ENCODE data around the gene CFAP58.

CFAP58 gene

DNA sequence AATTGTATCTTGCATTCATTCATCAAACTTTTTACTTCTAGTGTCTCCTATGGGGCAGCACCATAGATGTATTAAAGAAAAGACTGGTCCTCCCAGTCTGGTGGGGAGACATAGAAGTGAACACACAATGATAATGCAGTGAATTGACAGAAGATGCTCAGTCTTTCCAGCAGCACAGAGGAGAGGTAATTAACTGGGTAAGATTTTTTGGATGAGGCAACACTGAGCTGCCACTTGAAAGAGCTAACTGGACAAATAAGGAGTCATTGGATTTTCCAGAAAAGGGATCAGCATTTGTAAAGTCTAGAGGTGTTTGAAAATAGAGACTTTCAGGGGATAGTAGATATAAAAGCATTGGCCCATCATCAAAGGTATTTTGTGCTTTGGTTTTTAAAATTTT lies 8.1 kb upstream of the CFAP58 start:
- TF ChIP-seq, protein P1, sequence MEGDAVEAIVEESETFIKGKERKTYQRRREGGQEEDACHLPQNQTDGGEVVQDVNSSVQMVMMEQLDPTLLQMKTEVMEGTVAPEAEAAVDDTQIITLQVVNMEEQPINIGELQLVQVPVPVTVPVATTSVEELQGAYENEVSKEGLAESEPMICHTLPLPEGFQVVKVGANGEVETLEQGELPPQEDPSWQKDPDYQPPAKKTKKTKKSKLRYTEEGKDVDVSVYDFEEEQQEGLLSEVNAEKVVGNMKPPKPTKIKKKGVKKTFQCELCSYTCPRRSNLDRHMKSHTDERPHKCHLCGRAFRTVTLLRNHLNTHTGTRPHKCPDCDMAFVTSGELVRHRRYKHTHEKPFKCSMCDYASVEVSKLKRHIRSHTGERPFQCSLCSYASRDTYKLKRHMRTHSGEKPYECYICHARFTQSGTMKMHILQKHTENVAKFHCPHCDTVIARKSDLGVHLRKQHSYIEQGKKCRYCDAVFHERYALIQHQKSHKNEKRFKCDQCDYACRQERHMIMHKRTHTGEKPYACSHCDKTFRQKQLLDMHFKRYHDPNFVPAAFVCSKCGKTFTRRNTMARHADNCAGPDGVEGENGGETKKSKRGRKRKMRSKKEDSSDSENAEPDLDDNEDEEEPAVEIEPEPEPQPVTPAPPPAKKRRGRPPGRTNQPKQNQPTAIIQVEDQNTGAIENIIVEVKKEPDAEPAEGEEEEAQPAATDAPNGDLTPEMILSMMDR (IDR thresholded peaks at IDR 0.05), result no peak
- TF ChIP-seq ZFX (IDR thresholded peaks at IDR 0.05; ENCODE audit: borderline replicate concordance), result no peak
- no peak overlapping the region for H3K27ac ChIP-seq

DNA sequence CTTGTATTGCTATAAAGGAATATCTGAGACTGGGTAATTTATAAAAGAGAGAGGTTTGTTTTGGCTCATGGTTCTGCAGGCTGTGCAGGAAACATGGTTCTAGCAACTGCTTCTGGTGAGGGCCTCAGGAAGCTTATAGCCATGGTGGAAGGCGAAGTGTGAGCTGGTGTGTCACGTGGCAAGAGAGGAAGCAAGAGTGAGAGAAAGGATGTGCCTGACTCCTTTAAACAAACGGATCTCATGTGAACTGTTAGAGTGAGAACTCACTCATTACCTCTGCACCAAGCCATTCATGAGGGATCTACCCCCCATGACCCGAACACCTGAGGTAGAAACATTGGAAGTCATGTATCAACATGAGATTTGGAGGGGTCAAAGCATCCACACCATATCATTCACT lies 7.7 kb upstream of the CFAP58 start:
- TF ChIP-seq, protein P1 (IDR thresholded peaks at IDR 0.05), result no peak
- TF ChIP-seq ZFX (IDR thresholded peaks at IDR 0.05; ENCODE audit: borderline replicate concordance), result no peak
- no peak overlapping the region for H3K27ac ChIP-seq

DNA sequence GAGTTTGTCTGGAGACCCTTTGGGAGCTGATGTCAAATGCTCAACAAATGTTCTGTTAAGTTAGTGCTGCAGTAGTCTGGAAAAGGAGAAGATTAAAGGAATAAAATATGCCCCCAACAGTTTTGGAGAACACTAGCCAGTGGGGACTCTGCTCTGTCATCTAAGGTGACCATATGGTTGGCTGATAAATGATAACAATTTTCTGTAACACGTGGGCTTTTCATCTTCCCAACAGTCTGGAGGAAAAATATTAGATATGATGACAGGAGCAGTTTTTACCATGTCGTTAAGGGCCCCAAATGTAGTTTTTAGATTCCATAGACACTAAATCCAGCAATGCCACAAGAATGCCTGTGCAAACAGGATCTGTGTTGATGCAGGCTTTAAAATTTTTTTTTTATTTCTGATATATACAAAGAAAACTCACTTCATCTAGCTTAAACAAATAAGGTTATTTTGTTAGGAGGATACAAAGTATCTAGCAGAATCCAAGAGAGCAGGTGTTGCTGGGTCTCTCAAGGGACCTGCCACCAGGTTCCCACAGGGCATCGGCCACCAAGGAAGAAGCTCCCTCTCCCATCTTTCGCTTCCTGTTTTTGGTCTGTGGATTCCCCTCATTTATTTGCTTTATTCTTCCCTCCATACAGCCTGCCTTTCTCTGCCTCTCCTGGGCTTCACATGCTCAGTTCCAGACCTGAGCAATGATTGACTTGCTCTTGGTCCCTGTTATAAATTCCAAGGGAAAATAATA lies 6.2 kb upstream of the CFAP58 start:
- no peak overlapping the region for H3K27ac ChIP-seq
- TF ChIP-seq, protein P1 (IDR thresholded peaks at IDR 0.05), result no peak
- TF ChIP-seq ZFX (IDR thresholded peaks at IDR 0.05; ENCODE audit: borderline replicate concordance), result no peak

DNA sequence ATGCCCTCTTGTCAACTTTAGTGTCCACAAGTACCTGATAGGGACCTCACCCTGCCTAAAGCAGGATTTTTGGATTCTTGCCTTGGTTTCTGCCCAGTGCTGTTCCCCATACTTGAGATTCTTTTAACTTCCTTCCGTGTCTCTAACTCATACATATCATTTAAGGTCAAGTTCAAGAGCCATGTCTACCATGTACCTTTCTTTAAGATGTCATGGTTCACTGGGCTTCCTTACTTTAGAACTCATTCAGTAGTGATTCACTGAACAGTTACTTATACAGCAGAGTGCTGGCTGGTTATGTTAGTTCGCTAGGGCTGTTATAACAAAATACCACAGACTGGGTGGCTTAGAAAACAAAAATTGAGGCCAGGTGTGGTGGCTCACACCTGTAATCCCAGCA lies 5.0 kb upstream of the CFAP58 start:
- TF ChIP-seq, protein P1 (IDR thresholded peaks at IDR 0.05), result no peak
- no peak for TF ChIP-seq ZFX (IDR thresholded peaks at IDR 0.05; ENCODE audit: borderline replicate concordance)
- H3K27ac ChIP-seq, result no peak overlapping the region

DNA sequence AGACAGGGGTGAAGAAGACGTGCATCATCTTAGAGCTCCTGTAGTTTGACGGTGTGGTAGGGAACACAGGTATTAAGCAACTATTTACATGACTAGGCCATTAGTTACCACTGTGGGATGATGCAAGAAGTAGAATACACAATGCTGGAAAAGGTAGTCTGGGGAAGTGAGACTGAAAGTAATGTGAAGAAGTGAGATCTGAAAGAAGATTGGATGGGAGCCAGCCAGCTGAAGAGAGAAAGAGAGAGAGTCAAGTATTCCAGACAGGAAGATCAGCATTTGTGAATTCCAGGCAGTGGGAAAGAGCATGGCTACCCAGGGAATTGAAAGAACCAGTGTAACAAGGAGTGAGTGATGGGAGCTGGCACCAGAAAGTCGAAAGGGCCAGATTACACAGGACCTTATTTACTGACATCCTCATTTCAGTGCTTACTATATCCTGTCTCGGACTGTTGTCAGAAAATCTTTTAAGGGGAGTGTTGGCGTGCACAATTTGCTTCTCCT lies 4.0 kb upstream of the CFAP58 start:
- H3K27ac ChIP-seq, result no peak overlapping the region
- no peak for TF ChIP-seq ZFX (IDR thresholded peaks at IDR 0.05; ENCODE audit: borderline replicate concordance)
- TF ChIP-seq, protein P1 (IDR thresholded peaks at IDR 0.05), result no peak

DNA sequence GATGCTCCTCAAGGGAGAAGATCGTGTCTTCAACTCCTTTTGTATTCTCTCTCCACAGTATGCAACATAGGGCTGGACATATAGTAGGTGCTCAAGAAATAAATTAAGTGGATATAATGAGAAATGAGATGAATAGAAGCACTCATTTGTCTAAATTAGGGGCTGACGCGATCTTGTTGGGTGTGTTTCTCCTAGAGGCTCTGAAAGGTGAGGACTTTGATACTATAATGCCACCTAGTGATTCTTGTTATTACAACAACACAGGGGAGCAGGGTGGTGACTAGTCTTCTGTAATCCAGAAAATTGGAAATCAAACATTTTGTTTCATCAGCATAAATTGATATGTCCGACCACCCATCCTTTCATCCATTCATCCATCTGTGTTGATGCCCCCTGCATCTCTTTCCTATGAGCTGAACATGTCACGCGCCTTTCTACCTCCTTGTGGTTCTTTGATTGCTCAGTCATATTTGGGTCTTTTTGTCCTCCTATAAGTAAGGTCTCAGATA lies 3.5 kb upstream of the CFAP58 start:
- H3K27ac ChIP-seq, result no peak overlapping the region
- TF ChIP-seq, protein P1 (IDR thresholded peaks at IDR 0.05), result peak; percentile 77
- no peak for TF ChIP-seq ZFX (IDR thresholded peaks at IDR 0.05; ENCODE audit: borderline replicate concordance)

DNA sequence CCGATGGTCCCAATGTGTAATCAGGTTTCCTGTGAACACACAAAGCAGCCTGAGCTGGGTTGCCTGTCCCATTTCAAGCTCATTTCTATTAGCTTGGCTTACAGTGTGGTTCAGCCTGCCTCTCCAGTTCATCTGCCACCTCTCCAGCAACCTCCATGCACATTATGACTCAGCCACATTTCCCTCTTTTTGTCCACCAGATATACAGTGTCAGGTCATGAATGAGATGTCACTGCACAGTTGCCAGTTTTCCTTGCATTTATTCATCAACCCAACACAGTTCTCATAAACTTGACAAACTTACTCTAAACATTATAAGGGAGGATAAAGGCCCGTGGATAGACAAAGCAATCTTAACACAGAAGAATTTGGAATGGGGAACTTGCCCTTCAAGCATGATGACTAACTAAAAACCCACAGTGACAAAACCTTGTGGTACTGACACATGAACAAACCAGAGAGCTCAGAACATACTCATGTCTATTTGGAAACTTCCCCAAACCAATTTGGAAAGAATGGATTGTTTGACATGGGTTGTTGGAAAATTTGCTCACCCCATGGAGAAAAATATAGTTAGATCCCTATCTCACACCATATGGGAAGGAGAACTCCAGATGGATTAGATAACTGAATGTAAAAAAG lies 2.5 kb upstream of the CFAP58 start:
- H3K27ac ChIP-seq, result no peak overlapping the region

More for the DNA sequence above, 2.5 kb upstream of the CFAP58 start:
- TF ChIP-seq, protein P1 (IDR thresholded peaks at IDR 0.05), result no peak
- TF ChIP-seq ZFX (IDR thresholded peaks at IDR 0.05; ENCODE audit: borderline replicate concordance), result no peak
